IMR-90 (cell line): Measurements from ENCODE around the gene LEO1. TPM values are rescaled to one million over a fixed set of nuclear protein-coding genes. Genes with fewer than 3 reads are reported as not detected.

ENCODE experiments used
- ATAC-seq: fragments of 200-7000 bp; cut with Tn5 transposase; 2 replicates; pipeline ENCODE4 v1.9.1; 2020; ENCODE audit warnings: low read depth, mild to moderate bottlenecking, moderate library complexity
- BruUV-seq: library from RNA; stranded (reverse); fragments of 400-500 nt; replicated peaks from 2 replicates; lab custom pipeline; 2021; lab: Mats Ljungman, UMichigan
- CTCF ChIA-PET: fragments of 300-600 bp; formaldehyde crosslinking; extraction: SDS; loops from one replicate; lab custom pipeline; 2021; ENCODE audit warnings: antibody characterized with exemption; lab: Yijun Ruan, JAX
- POLR2A ChIA-PET: fragments of 300-600 bp; sonication (Branson Sonifier 250); formaldehyde crosslinking; loops from one replicate; lab custom pipeline; 2022; ENCODE audit warnings: antibody characterized with exemption; ENCODE audit not compliant: unreplicated experiment; lab: Charles Lee
- DNase-seq: peaks from one replicate; pipeline ENCODE4 v3.0.0; 2013
- H2AFZ ChIP-seq: replicated peaks from 2 replicates; pipeline ENCODE3; 2013; ENCODE audit warnings: low read length, mild to moderate bottlenecking; ENCODE audit not compliant: poor library complexity
- H2AK5ac ChIP-seq: 2 replicates; pipeline ENCODE4 v1.6.1; 2013; ENCODE audit warnings: low read depth, low read length, inconsistent platforms
- H2AK9ac ChIP-seq: replicated peaks from 2 replicates; pipeline ENCODE3; 2013; ENCODE audit warnings: mild to moderate bottlenecking, low read depth, low read length, moderate library complexity; ENCODE audit not compliant: poor library complexity
- H2BK120ac ChIP-seq: 2 replicates; pipeline ENCODE4 v1.6.1; 2013; ENCODE audit warnings: low read depth, low read length, inconsistent platforms
- H2BK15ac ChIP-seq: 3 replicates; pipeline ENCODE4 v1.6.1; 2013; ENCODE audit warnings: low read depth, low read length, inconsistent platforms
- H2BK20ac ChIP-seq: 2 replicates; pipeline ENCODE4 v1.6.1; 2013; ENCODE audit warnings: low read depth, mild to moderate bottlenecking, inconsistent platforms, low read length, moderate library complexity
- H2BK5ac ChIP-seq: 2 replicates; pipeline ENCODE4 v1.6.1; 2013; ENCODE audit warnings: mild to moderate bottlenecking, low read depth, low read length, inconsistent platforms; ENCODE audit not compliant: poor library complexity, severe bottlenecking
- H3K14ac ChIP-seq: replicated peaks from 2 replicates; pipeline ENCODE4 v1.6.1; 2013; ENCODE audit warnings: low read depth, low read length, inconsistent platforms
- H3K18ac ChIP-seq: 2 replicates; pipeline ENCODE4 v1.6.1; 2013; ENCODE audit warnings: low read depth, low read length, control low read depth
- H3K23ac ChIP-seq: 2 replicates; pipeline ENCODE4 v1.6.1; 2013; ENCODE audit warnings: low read depth, low read length, inconsistent platforms
- H3K27ac ChIP-seq: 2 replicates; pipeline ENCODE4 v1.5.1; 2013; ENCODE audit warnings: mild to moderate bottlenecking, control low read depth, low read length; ENCODE audit not compliant: insufficient read depth
- H3K27me3 ChIP-seq: 2 replicates; pipeline ENCODE4 v1.6.1; 2013; ENCODE audit warnings: low read length; ENCODE audit not compliant: control insufficient read depth, insufficient read depth
- H3K36me3 ChIP-seq: 2 replicates; pipeline ENCODE4 v1.6.1; 2013; ENCODE audit warnings: low read length, mixed read lengths; ENCODE audit not compliant: control insufficient read depth, insufficient read depth
- H3K4ac ChIP-seq: 2 replicates; pipeline ENCODE4 v1.6.1; 2013; ENCODE audit warnings: low read depth, low read length, inconsistent platforms
- H3K4me1 ChIP-seq: 2 replicates; pipeline ENCODE4 v1.6.1; 2013; ENCODE audit warnings: low read length, mixed read lengths; ENCODE audit not compliant: control insufficient read depth, insufficient read depth
- H3K4me2 ChIP-seq: 2 replicates; pipeline ENCODE4 v1.6.1; 2013; ENCODE audit warnings: low read depth, mild to moderate bottlenecking, control low read depth, low read length, moderate library complexity
- H3K4me3 ChIP-seq: 2 replicates; pipeline ENCODE4 v1.5.1; 2013; ENCODE audit warnings: low read depth, mild to moderate bottlenecking, control low read depth, low read length, moderate library complexity; ENCODE audit not compliant: insufficient read depth
- H3K56ac ChIP-seq: 2 replicates; pipeline ENCODE4 v1.6.1; 2013; ENCODE audit warnings: low read length, inconsistent platforms; ENCODE audit not compliant: insufficient read depth; ENCODE audit errors: extremely low read depth
- H3K79me1 ChIP-seq, 2 experiments: 2 replicates each; pipeline ENCODE4 v1.6.1; 2013; ENCODE audit warnings: low read length in 2 of 2, inconsistent platforms in 1 of 2, low read depth in 1 of 2
- H3K9ac ChIP-seq: 2 replicates; pipeline ENCODE4 v1.6.1; 2013; ENCODE audit warnings: low read depth, low read length, control low read depth
- H3K9me1 ChIP-seq: 2 replicates; pipeline ENCODE4 v1.6.1; 2013; ENCODE audit warnings: low read length, inconsistent platforms; ENCODE audit not compliant: insufficient read depth
- H3K9me3 ChIP-seq: 2 replicates; pipeline ENCODE4 v1.6.1; 2013; ENCODE audit warnings: low read length; ENCODE audit not compliant: control insufficient read depth, insufficient read depth
- H4K20me1 ChIP-seq: 2 replicates; pipeline ENCODE4 v1.6.1; 2013; ENCODE audit warnings: low read length, inconsistent platforms; ENCODE audit not compliant: insufficient read depth
- H4K5ac ChIP-seq: 2 replicates; pipeline ENCODE4 v1.6.1; 2013; ENCODE audit warnings: mild to moderate bottlenecking, low read depth, low read length, control low read depth
- H4K8ac ChIP-seq, 2 experiments: 2 replicates each; pipeline ENCODE4 v1.6.1; 2013; ENCODE audit warnings: low read depth in 2 of 2, low read length in 2 of 2, control low read depth in 1 of 2, inconsistent platforms in 1 of 2
- H4K91ac ChIP-seq: 2 replicates; pipeline ENCODE4 v1.6.1; 2013; ENCODE audit warnings: low read depth, low read length, inconsistent platforms; ENCODE audit not compliant: insufficient read depth
- BHLHE40 ChIP-seq: fragments of 150-350 bp; IDR thresholded peaks from 2 replicates; pipeline ENCODE4 v1.6.1; 2016; ENCODE audit warnings: mild to moderate bottlenecking, low read depth, low read length
- CEBPB ChIP-seq: IDR thresholded peaks from 2 replicates; pipeline ENCODE4 v1.6.1; 2012; ENCODE audit warnings: low read depth, low read length, improper control_type of control experiment
- CHD1 ChIP-seq: IDR thresholded peaks from 2 replicates; pipeline ENCODE4 v1.6.1; 2012; ENCODE audit warnings: low read depth, low read length, improper control_type of control experiment
- CTCF ChIP-seq: conservative IDR thresholded peaks from 2 replicates; pipeline ENCODE4 v1.5.1; 2012; ENCODE audit warnings: mild to moderate bottlenecking, low read depth, low read length, improper control_type of control experiment
- ELK1 ChIP-seq: fragments of 150-350 bp; IDR thresholded peaks from 2 replicates; pipeline ENCODE4 v1.6.1; 2016; ENCODE audit warnings: low read depth, mild to moderate bottlenecking, low read length, moderate library complexity, borderline replicate concordance
- FOS ChIP-seq: fragments of 150-350 bp; IDR thresholded peaks from 2 replicates; pipeline ENCODE4 v1.6.1; 2016; ENCODE audit warnings: low read depth, low read length
- MAFK ChIP-seq: IDR thresholded peaks from 2 replicates; pipeline ENCODE4 v1.6.1; 2012; ENCODE audit warnings: low read depth, low read length, improper control_type of control experiment
- MAZ ChIP-seq: IDR thresholded peaks from 2 replicates; pipeline ENCODE4 v1.6.1; 2012; ENCODE audit warnings: low read depth, mild to moderate bottlenecking, low read length, improper control_type of control experiment, moderate library complexity, borderline replicate concordance
- MXI1 ChIP-seq: IDR thresholded peaks from 2 replicates; pipeline ENCODE4 v1.6.1; 2012; ENCODE audit warnings: low read depth, mild to moderate bottlenecking, low read length, moderate library complexity, borderline replicate concordance
- NFE2L2 ChIP-seq: fragments of 150-350 bp; IDR thresholded peaks from 2 replicates; pipeline ENCODE4 v1.6.1; 2016; ENCODE audit warnings: low read depth, mild to moderate bottlenecking, low read length
- POLR2A ChIP-seq: IDR thresholded peaks from 2 replicates; pipeline ENCODE4 v1.6.1; 2012; ENCODE audit warnings: mild to moderate bottlenecking, low read depth, low read length
- RAD21 ChIP-seq: IDR thresholded peaks from 2 replicates; pipeline ENCODE4 v1.6.1; 2012; ENCODE audit warnings: low read length, improper control_type of control experiment
- RCOR1 ChIP-seq: IDR thresholded peaks from 2 replicates; pipeline ENCODE4 v1.6.1; 2012; ENCODE audit warnings: mild to moderate bottlenecking, low read length, improper control_type of control experiment; ENCODE audit not compliant: insufficient replicate concordance
- RFX5 ChIP-seq: IDR thresholded peaks from 2 replicates; pipeline ENCODE4 v1.8.0; 2012; ENCODE audit warnings: low read depth, mild to moderate bottlenecking, low read length, moderate library complexity
- SMC3 ChIP-seq: fragments of 150-350 bp; IDR thresholded peaks from 2 replicates; pipeline ENCODE4 v1.6.1; 2016; ENCODE audit warnings: low read depth, mild to moderate bottlenecking, antibody characterized with exemption, low read length, moderate library complexity
- USF2 ChIP-seq: fragments of 150-350 bp; IDR thresholded peaks from 2 replicates; pipeline ENCODE4 v1.6.1; 2017; ENCODE audit warnings: mild to moderate bottlenecking, antibody characterized with exemption, low read length, low read depth
- WGBS, 2 experiments: methylation state at CpG; one replicate each; pipeline versions ENCODE4 v1.1.5 to v1.1.7; 2013; ENCODE audit warnings: missing lambda C conversion rate in 2 of 2; ENCODE audit not compliant: insufficient read length in 1 of 2; ENCODE audit errors: extremely low coverage in 2 of 2; 5-methylcytosine and 5-hydroxymethylcytosine counted together
- dilution Hi-C: fragments of 300-500 bp; cut with HindIII; formaldehyde crosslinking; loops from one replicate; pipeline ENCODE4 v1.14.3; 2018; ENCODE audit warnings: low sequenced_read_pairs; ENCODE audit not compliant: unreplicated experiment
- in situ Hi-C: fragments of 300-500 bp; cut with MboI; formaldehyde crosslinking; loops from 3 replicates; pipeline ENCODE4 v1.14.3; 2019; ENCODE audit warnings: low sequenced_read_pairs, inconsistent platforms, mixed read lengths
- intact Hi-C: fragments of 100-400 bp; cut with micrococcal nuclease; formaldehyde crosslinking; loops from 2 replicates; pipeline ENCODE4 v1.10.0; 2022
- polyA plus RNA-seq, 3 experiments: library from polyadenylated mRNA; depleted of rRNA; stranded (reverse); fragments of >200 nt; gene quantifications; 2 replicates each; pipeline ENCODE4 v1.2.3, GENCODE V29; 2012; ENCODE audit warnings: low replicate concordance in 1 of 3
- total RNA-seq: library from RNA; depleted of rRNA; stranded (reverse); fragments of >200 nt; gene quantifications from 2 replicates; pipeline ENCODE4 v1.2.3, GENCODE V29; 2012

Gene LEO1
- total and polyA plus RNA-seq, 2 of the 4 experiments (the other 2 are of a cell fraction): 9.0 to 11.5 TPM

GRCh38 chr15:51969728-51970127 lies 1.9 kb downstream of the LEO1 start:
- Histone ChIP-seq H4K20me1 (peaks cover 19% of the 10 kb centered on the region; the same call in 1 of the 2 replicates), H3K9ac (no peak overlapping the region), H2AK9ac (no peak overlapping the region), H3K4me1 (0 out of 2 replicates have a peak, but pooled peaks cover 2% of the 10 kb centered on the region), H2BK20ac (no peak overlapping the region), H2AK5ac (no peak overlapping the region), H2BK15ac (no peak overlapping the region), H3K36me3 (peaks cover 2% of the 10 kb centered on the region; the same call in 1 of the 2 replicates), H3K4me3 (no peak overlapping the region), H2BK5ac (no peak overlapping the region), H3K9me1 (peaks cover 9% of the 10 kb centered on the region; the same call in 1 of the 2 replicates), H3K56ac (no peak overlapping the region), H4K8ac (no peak overlapping the region), H3K23ac (no peak overlapping the region), H3K27me3 (no peaks in the 10 kb centered on the region), H3K14ac (no peak overlapping the region), H3K27ac (no peak overlapping the region), H3K79me1 (peaks cover 24 to 60% of the 10 kb centered on the region in 2 experiments), H2BK120ac (no peak overlapping the region), H4K5ac (no peak overlapping the region), H3K4ac (no peak overlapping the region), H3K18ac (no peak overlapping the region), H2AFZ (no peak overlapping the region), H3K4me2 (peak overlapping the region; percentile 42; the same call in 1 of the 2 replicates), H4K91ac (no peak overlapping the region), H3K9me3 (no peaks in the 10 kb centered on the region)
- no TSS peak for BruUV-seq
- intact Hi-C loops (loop anchor here (2.0 kb wide), 1 partner anchor 49 kb away; the partner anchor contains the start of gene MAPK6), dilution Hi-C loops (no loop called here), in situ Hi-C loops (loop anchor here (10.0 kb wide), 1 partner anchor 245 kb away; no protein-coding TSS in a partner anchor)
- WGBS, 2 experiments: no CpG with 5 or more reads among the region's 4 CpGs
- peak; percentile 23 for DNase-seq
- ChIA-PET CTCF (no interaction called here), POLR2A (no interaction called here)
- TF ChIP-seq USF2 (no peak), CHD1 (no peak), MAFK (no peak), ELK1 (no peak), SMC3 (no peak), RFX5 (no peak), CTCF (no peak), CEBPB (no peak), FOS (no peak), RCOR1 (no peak), NFE2L2 (no peak), MXI1 (no peak), POLR2A (no peak), BHLHE40 (no peak), RAD21 (no peak), MAZ (no peak)
- ATAC-seq: no peak
